OCI-LY1 (cell line): Measurements from ENCODE around the gene SIRT1.

ENCODE experiments used
- CTCF ChIP-seq: fragments of 200-600 bp; sonication (generic), shearing (Covaris generic); IDR thresholded peaks from 2 replicates; pipeline ENCODE4 v1.5.1; 2017; ENCODE audit warnings: mild to moderate bottlenecking, antibody characterized with exemption, low read length, moderate library complexity, mixed read lengths
- EZH2 ChIP-seq: fragments of 200-600 bp; sonication (generic), shearing (Covaris generic); IDR thresholded peaks from 2 replicates; pipeline ENCODE4 v1.8.0; 2017; ENCODE audit warnings: borderline replicate concordance, mixed run types, mild to moderate bottlenecking, antibody characterized with exemption, low read length, moderate library complexity, mixed read lengths

GRCh38 chr10:67893637-67894036 is 9.2 kb downstream of the SIRT1 start:
- TF ChIP-seq CTCF (no peak), EZH2 (no peak)
